GM20431 (cell line): ENCODE results near the gene MLPH.

Experiments used
- in situ Hi-C: fragments of 300-500 bp; cut with MseI, MboI; formaldehyde crosslinking; loops from one replicate; pipeline ENCODE4 v1.15.0; 2020; ENCODE audit warnings: low sequenced_read_pairs; ENCODE audit not compliant: unreplicated experiment

Gene MLPH

GRCh38 chr2:237574894-237575868, 88.1 kb downstream of the MLPH start:
- in situ Hi-C loops: no loop called here

GRCh38 chr2:237575869-237576862, 89.1 kb downstream of the MLPH start:
- in situ Hi-C loops: no loop called here

GRCh38 chr2:237576974-237577373, 89.9 kb downstream of the MLPH start:
- in situ Hi-C loops: no loop called here

DNA sequence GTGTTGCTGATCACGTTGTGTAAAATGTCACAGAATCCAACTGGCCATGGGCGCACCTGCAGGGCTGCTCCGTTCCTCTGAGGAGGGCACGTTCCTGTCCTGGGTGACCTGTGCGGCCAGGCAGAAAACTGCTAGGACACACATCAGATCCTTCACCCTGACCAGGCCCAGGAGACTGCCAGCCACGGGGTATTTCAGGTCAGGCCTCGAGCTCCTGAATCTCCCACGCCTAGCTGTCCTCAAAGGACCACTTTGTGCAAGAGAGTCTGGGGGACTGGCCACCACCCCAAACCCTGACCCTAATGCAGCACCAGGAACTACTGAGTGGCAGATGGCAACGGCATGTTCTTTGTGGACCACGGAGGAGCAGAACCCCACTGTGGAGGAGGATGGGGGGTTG, 90.4 kb downstream of the MLPH start:
- in situ Hi-C loops: no loop called here

DNA sequence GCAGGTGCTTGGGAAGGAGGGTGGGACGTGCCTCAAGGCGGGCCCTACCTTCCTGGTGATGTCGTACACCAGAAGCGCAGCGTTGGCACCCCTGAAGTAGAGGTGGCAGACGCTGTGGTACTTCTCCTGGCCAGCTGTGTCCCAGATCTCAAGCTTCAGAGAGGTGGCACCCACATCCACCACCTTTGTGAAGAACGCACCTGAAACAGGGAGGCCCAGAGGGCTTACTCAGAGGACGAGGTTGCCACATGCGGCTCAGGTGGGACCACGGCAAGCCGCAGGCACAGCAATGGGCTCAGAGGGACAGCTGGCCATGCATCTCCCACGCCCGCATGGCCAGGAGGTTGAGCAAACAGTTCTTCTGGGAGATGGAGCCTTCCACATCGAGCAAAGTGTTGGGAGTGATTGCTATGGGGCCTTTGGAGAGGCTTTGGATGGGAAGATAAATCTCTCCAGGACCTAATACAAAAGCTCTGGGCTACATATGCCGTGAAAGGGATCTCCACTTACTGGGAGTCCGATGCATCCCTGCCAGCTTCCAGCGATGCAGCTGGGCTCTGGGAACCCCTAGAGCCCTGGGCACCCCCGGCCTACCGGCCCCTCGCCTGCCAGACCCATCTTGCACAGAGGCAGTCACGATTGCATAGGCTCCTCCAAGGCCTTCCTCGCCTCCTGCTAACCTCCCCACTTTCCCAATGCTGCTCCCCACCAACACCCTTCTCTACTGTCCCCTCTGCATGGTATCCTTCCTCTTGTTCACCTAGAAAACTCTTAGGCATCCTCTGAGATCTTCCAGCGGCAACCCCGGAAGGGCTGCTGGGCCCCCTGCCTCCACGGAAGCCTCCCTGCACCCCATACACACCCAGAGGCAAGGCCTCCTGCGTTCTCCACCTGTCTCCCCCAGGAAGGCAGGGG, 91.2 kb downstream of the MLPH start:
- in situ Hi-C loops: no loop called here

DNA sequence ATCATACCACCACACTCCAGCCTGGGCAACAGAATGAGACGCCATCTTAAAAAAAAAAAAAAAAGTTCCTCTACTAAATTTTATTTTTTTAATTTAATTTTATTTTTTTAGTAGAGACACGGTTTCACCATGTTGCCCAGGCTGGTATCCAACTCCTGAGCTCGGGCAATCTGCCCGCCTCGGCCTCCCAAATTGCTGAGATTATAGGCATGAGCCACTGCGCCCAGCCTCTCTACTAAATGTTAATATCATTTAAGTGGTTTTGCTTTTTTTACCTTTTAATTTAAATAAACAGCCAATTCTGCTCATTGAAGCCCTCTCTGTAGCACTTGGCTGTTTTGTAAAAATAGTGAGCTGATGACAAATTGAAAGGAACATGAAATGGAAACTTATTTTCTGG, 94.3 kb downstream of the MLPH start:
- in situ Hi-C loops: no loop called here

- in situ Hi-C loops: no loop called here
These were observed 95.0 kb downstream of the MLPH start for GRCh38 chr2:237581751-237582746.

DNA sequence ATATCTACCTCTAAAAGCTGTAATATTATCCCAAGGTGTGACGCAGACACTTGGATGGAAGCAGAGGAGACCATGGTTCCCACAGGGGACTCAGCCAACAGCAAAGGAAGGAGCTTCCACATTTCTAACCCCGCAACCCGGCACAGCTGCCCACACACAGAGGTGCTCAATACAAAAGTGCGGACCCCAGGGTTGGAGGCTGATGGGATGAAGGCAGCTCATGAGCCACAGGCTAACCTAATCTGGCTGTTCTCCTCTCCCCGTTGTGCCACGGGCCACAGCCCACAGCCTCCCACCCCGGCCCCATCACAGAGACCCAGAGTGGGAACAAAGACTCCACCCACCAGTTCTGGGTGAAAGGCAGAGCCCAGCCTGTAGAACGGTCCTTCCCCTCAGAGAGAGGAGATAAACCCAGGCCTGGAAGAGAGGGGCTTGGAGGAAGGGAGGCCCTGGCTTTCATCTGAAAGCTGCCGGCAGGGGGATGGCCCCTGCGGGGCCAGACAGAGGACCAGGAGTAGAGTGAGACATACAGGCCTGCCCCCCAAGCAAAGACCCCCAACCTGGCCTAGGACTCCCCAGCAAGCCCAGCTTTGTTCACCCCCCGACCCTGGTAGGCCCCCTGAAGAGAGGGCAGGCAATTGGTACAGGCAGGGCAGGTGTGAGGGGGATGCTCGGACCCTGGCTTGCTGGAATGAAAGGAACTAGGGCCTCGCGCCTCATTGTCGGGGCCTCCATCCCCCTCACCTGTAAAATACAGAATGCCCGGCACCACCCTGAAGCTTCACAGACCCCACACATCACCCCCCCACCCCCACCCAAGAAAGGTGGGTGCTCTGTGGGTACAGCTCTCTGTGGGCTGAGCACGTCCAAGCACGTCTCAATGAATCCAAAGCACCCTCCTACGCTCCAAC, 96.6 kb downstream of the MLPH start:
- in situ Hi-C loops: no loop called here

DNA sequence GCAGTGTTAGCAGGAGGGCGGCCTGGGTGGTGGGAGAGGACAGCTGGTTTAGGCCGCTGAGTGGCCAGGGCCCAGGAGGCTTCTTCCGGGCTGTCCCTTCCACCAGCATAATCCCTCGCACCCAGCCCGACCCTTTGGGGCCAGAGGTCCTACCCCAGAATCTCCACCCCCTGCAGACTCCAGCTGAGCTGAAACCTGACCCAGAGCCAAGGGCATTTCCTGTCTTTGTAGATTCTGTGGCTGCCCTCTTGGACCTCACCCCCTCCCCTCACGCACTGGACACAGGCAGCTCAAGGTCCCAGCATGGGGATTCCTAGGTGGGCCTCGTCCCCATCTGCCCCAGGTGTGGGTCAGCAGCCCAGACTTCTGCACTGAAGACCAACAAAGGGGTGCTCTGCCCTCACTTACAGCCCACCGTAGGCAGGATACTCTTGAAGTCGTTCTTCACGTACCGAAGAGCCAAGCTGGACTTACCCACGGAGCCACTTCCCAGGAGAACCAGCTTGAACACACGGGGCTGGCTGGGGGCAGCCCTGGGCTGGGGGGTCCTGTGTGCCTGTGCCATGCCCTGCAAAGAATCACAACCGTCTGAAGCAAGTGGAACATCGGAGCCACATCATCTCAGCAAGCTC, 98.7 kb downstream of the MLPH start:
- in situ Hi-C loops: no loop called here

GRCh38 chr2:237588044-237588696, 101.1 kb downstream of the MLPH start:
- in situ Hi-C loops: no loop called here

DNA sequence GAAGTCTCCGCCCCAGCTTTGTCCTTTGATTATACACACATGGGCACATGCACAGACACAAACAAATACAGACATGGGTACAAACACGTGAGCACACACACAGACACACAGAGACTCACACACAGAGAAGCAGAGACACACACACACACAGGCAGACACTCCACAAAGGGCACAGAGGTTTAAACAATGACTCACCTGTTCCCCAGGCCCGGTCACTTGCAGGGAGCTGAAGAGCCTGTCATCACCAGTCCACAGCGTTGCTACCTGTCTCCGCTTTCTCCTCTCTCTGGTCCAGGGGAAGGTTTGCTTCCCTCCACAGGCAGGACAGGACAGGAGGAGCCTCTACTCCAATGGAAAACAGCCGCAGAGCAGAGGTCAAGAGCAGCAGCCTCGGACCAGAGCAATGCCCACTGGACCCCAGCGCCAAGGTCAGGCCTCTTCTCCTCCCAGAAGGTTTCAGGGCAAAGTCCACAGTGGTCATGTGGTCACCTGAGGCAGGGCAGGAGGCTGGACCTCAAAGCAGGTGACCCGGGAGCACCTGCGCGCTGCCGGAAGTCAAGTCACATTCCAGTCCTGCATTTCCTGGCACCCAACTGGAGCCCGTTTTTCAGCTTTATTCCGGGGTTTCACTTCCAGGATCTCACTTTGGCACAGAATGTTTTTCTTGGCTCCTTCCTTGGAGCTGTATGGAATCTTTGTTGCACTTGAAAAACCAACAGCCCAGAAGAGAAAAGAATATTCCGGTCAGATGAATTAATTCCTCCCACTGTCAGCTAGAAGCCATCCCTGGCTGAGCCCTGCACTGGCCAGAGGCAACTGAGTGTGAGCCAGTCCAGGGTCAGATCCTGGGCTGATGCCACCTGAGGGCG, 103.5 kb downstream of the MLPH start, which contains the start of gene RAB17:
TSS of gene RAB17 (minus strand) at position 463 of the 869 bp plus-strand sequence. CDS start 4,580 bp downstream, outside the sequence.
- in situ Hi-C loops: no loop called here

DNA sequence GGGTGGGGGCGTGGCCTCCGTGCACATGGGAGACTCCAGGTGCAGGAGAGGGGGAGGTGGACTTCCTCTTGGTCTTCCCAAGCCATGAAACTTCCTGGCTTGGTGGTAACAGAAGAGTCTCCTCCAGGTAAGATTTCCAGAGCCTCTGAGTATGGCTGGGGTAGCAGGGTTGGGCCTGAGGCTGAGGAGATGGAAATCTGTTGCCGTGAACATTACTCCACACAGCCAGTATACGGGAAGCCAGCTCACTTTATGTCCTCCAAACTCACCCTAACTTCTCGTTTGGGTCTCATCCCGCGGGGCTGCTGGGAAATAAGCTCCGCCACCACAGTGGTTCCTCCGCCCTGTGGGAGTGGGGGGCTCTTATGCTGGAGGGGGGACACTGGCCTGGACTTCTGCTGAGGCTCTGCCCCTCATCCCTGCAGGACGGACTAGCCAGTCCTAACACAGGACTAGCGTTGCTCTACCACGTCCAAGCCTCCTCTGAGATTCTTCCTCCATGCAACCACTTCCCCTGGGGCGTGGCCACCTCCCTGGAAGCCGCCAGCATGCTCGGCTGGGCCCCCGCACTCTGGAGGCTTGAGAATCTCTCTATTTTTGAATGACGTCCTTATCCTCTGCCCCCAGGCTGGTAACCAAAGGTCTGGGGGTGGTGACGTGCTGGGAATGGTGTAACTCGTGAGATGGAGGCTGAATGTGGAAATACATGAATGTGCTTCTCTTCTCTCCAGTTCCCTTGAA, 104.3 kb downstream of the MLPH start:
- in situ Hi-C loops: no loop called here

DNA sequence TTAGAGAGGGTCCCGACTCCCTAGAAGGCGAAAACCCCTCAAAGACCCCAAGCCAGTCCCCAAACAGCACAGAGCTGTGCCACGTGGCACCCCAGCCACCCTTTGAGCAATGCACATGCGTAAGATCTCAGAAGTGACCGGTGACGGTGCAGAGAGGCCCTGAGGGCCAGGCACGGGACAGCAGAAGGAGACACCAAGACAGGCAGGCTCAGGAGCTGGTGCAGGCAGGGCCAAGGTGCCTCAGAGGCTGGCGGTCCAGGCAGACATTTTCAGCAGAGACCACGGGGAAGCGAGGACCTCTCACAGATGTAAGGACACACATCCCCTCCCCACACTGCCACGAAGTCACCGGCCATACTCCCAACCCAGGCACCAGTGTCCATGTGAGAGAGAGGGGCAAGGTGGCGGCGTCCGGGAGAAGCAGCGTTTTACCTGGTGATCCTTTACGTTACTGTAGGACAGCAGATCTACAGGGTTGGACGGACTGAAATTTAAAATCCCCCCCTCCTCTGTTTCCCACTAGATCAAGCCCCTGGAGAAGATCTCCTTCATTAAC, 105.5 kb downstream of the MLPH start:
- in situ Hi-C loops: no loop called here

DNA sequence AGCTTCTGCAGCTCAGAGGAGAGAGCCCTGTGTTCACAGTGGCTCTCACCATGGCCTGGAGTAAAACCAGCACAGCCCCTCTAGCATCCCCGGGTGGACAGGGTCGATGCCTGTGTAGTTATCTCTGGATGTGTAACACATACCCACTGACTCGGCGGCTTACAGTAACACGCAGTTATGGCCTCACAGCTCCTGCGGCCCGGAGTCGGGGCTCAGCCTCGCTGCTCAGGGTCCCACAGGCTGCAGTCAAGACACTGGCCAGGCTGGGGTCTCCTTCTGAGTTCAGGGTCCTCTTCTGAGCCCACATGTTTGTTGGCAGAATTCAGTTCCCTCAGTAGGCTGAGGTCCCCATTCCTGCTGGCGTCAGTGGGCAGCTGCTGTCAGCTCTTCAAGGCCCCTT, 106.0 kb downstream of the MLPH start:
- in situ Hi-C loops: no loop called here
